CD14-positive monocyte (primary cell): ENCODE data around the gene BEST1. TPM values are rescaled to one million over a fixed set of nuclear protein-coding genes. Genes with fewer than 3 reads are reported as not detected.

Experiments used
- DNase-seq, 3 donors: peaks; one replicate each; pipeline ENCODE4 v3.0.0-alpha.2; 2011 to 2022
- H2AFZ ChIP-seq: 2 replicates; pipeline ENCODE4 v1.6.0; 2012; ENCODE audit warnings: mild to moderate bottlenecking, low read depth, low read length, inconsistent platforms; ENCODE audit not compliant: insufficient read depth, poor library complexity, severe bottlenecking
- H3K27ac ChIP-seq, 2 donors: 1 replicate in 1 of 2; 2 replicates in 1 of 2; pipeline ENCODE4 v1.5.1; 2012 to 2013; ENCODE audit warnings: low read length in 2 of 2, control low read depth in 1 of 2, inconsistent platforms in 1 of 2, low read depth in 1 of 2, mild to moderate bottlenecking in 1 of 2
- H3K27me3 ChIP-seq, 2 donors: one replicate each; pipeline versions ENCODE4 v1.6.0 to v1.6.1; 2011 to 2013; ENCODE audit warnings: low read length in 2 of 2; ENCODE audit not compliant: control insufficient read depth in 2 of 2, insufficient read depth in 2 of 2
- H3K36me3 ChIP-seq, 2 donors: replicated peaks in 1 of 2; 1 replicate in 1 of 2; 2 replicates in 1 of 2; pipeline versions ENCODE4 v1.5.1 to v1.6.1; 2012 to 2013; ENCODE audit warnings: low read length in 2 of 2, control low read depth in 1 of 2, inconsistent platforms in 1 of 2, mild to moderate bottlenecking in 1 of 2; ENCODE audit not compliant: insufficient read depth in 2 of 2, control insufficient read depth in 1 of 2
- H3K4me1 ChIP-seq, 2 donors: 1 replicate in 1 of 2; 2 replicates in 1 of 2; pipeline versions ENCODE4 v1.5.1 to v1.6.1; 2012 to 2013; ENCODE audit warnings: low read length in 2 of 2, control low read depth in 1 of 2, inconsistent platforms in 1 of 2, mild to moderate bottlenecking in 1 of 2, moderate library complexity in 1 of 2; ENCODE audit not compliant: insufficient read depth in 2 of 2, control insufficient read depth in 1 of 2
- H3K4me2 ChIP-seq: replicated peaks from 2 replicates; pipeline ENCODE3; 2012; ENCODE audit warnings: low read length, moderate library complexity, mild to moderate bottlenecking; ENCODE audit not compliant: poor library complexity, severe bottlenecking; ENCODE audit errors: extremely low read depth
- H3K4me3 ChIP-seq, 3 experiments: fragments of 200-600 bp in 1 of 3; sonication (generic) in 1 of 3; replicated peaks in 1 of 3; 1 replicate in 2 of 3; 2 replicates in 1 of 3; pipeline ENCODE4 v1.5.1; 2011 to 2013; ENCODE audit warnings: low read length in 3 of 3, mild to moderate bottlenecking in 3 of 3, control low read depth in 2 of 3, low read depth in 2 of 3, inconsistent platforms in 1 of 3, moderate library complexity in 1 of 3
- H3K79me2 ChIP-seq: 2 replicates; pipeline ENCODE4 v1.6.0; 2012; ENCODE audit warnings: mild to moderate bottlenecking, control low read depth, inconsistent platforms, low read length, moderate library complexity; ENCODE audit not compliant: insufficient read depth
- H3K9ac ChIP-seq: 2 replicates; pipeline ENCODE4 v1.6.0; 2017; ENCODE audit warnings: low read length, mild to moderate bottlenecking; ENCODE audit not compliant: insufficient read depth, poor library complexity, severe bottlenecking
- H3K9me3 ChIP-seq, 2 donors: replicated peaks in 1 of 2; 1 replicate in 1 of 2; 2 replicates in 1 of 2; pipeline versions ENCODE4 v1.5.1 to v1.6.1; 2012 to 2013; ENCODE audit warnings: low read length in 2 of 2, control low read depth in 1 of 2; ENCODE audit not compliant: control insufficient read depth in 1 of 2, insufficient read depth in 1 of 2
- H4K20me1 ChIP-seq: 2 replicates; pipeline ENCODE4 v1.6.0; 2012; ENCODE audit warnings: mild to moderate bottlenecking, low read length, control low read depth, moderate library complexity; ENCODE audit not compliant: insufficient read depth
- H3K27ac Mint-ChIP-seq, 7 donors: one replicate each; pipeline ENCODE4 v1.8.0; 2020; ENCODE audit warnings: mild to moderate bottlenecking in 7 of 7, mixed read lengths in 7 of 7, moderate library complexity in 6 of 7, inconsistent platforms in 2 of 7
- H3K27me3 Mint-ChIP-seq, 3 donors: one replicate each; pipeline ENCODE4 v1.8.0; 2021 to 2022; ENCODE audit warnings: low read depth in 3 of 3, mild to moderate bottlenecking in 3 of 3, mixed read lengths in 3 of 3, moderate library complexity in 3 of 3, inconsistent platforms in 1 of 3
- H3K36me3 Mint-ChIP-seq, 2 donors: one replicate each; pipeline ENCODE4 v1.8.0; 2020; ENCODE audit warnings: mixed read lengths in 2 of 2, inconsistent platforms in 1 of 2, mild to moderate bottlenecking in 1 of 2
- H3K4me1 Mint-ChIP-seq: one replicate; pipeline ENCODE4 v1.8.0; 2020; ENCODE audit warnings: mild to moderate bottlenecking, mixed read lengths
- H3K4me3 Mint-ChIP-seq, 2 donors: one replicate each; pipeline ENCODE4 v1.8.0; 2020; ENCODE audit warnings: mild to moderate bottlenecking in 2 of 2, mixed read lengths in 2 of 2, moderate library complexity in 1 of 2
- H3K9me3 Mint-ChIP-seq, 7 donors: one replicate each; pipeline ENCODE4 v1.8.0; 2020 to 2022; ENCODE audit warnings: mixed read lengths in 7 of 7, mild to moderate bottlenecking in 6 of 7, moderate library complexity in 6 of 7, inconsistent platforms in 2 of 7
- CTCF ChIP-seq: fragments of 200-600 bp; IDR thresholded peaks from one replicate; pipeline ENCODE4 v1.8.0; 2022; ENCODE audit warnings: antibody characterized with exemption, mild to moderate bottlenecking
- WGBS: methylation state at CpG from one replicate; pipeline ENCODE4 v1.1.5; 2013; ENCODE audit warnings: missing lambda C conversion rate; ENCODE audit not compliant: insufficient coverage; 5-methylcytosine and 5-hydroxymethylcytosine counted together
- intact Hi-C, 2 donors: fragments of 100-400 bp; cut with micrococcal nuclease; formaldehyde crosslinking; loops; one replicate each; pipeline versions ENCODE4 v1.15.0 to v1.15.1; 2023
- polyA plus RNA-seq, 3 donors: library from polyadenylated mRNA; depleted of rRNA in 1 of 3; unstranded in 2 of 3; stranded (reverse) in 1 of 3; fragments of 300-500 nt in 2 of 3; fragments of >200 nt in 1 of 3; fragmentation: Illumina TruSeq in 2 of 3; gene quantifications; 1 replicate in 2 of 3; 2 replicates in 1 of 3; pipeline ENCODE4 v1.2.3, GENCODE V29; 2012 to 2021

Gene BEST1
- polyA plus RNA-seq, 3 donors, result 5.9 to 24.9 (median 7.4) TPM

GRCh38 chr11:61913699-61914395 is 36.3 kb upstream of the BEST1 start:
- peaks cover 10 to 35% of the 10 kb centered on the region in 2 donors for H3K27me3 ChIP-seq
- H3K27me3 Mint-ChIP-seq, result peaks cover 45 to 62% (median 46%) of the 10 kb centered on the region in 3 donors
- H3K4me1 Mint-ChIP-seq, result peaks cover 45% of the 10 kb centered on the region
- peaks cover 4 to 8% of the 10 kb centered on the region in 2 donors for H3K36me3 Mint-ChIP-seq
- intact Hi-C loops, result no loop called here
- H3K4me1 ChIP-seq, result peaks cover 45 to 51% of the 10 kb centered on the region in 2 donors
- 86% methylated on average over 5 of the region's 8 CpGs for WGBS
- no peaks in the 10 kb centered on the region for H3K36me3 ChIP-seq
- H2AFZ ChIP-seq, result no peak overlapping the region
- H3K79me2 ChIP-seq, result no peaks in the 10 kb centered on the region
- H3K9me3 Mint-ChIP-seq, result peaks cover 1 to 17% (median 6%) of the 10 kb centered on the region in 7 donors
- no peak overlapping the region for H3K4me3 ChIP-seq
- no peak overlapping the region for H3K27ac ChIP-seq
- H4K20me1 ChIP-seq, result peaks cover 4% of the 10 kb centered on the region
- no peak overlapping the region for H3K4me2 ChIP-seq
- H3K4me3 Mint-ChIP-seq, result peak overlapping the region in 1 of 2 donors; percentile 73
- H3K27ac Mint-ChIP-seq, result peak overlapping the region in 1 of 7 donors; percentile 11
- TF ChIP-seq CTCF, result no peak
- DNase-seq, result no peak
- H3K9me3 ChIP-seq, result no peaks in the 10 kb centered on the region
- H3K9ac ChIP-seq, result no peak overlapping the region

GRCh38 chr11:61914471-61915171 is 35.5 kb upstream of the BEST1 start:
- no peaks in the 10 kb centered on the region for H3K36me3 ChIP-seq
- H3K4me1 Mint-ChIP-seq, result peaks cover 46% of the 10 kb centered on the region
- intact Hi-C loops, result no loop called here
- H3K4me3 Mint-ChIP-seq, result peak overlapping the region in 1 of 2 donors; percentile 73
- no peaks in the 10 kb centered on the region for H3K79me2 ChIP-seq
- H3K9ac ChIP-seq, result no peak overlapping the region
- no peak overlapping the region for H3K4me2 ChIP-seq
- H3K27ac Mint-ChIP-seq, result peak overlapping the region in 1 of 7 donors; percentile 14
- H3K27ac ChIP-seq, result no peak overlapping the region
- peaks cover 1 to 17% (median 6%) of the 10 kb centered on the region in 7 donors for H3K9me3 Mint-ChIP-seq
- H3K36me3 Mint-ChIP-seq, result peaks cover 4 to 8% of the 10 kb centered on the region in 2 donors
- H3K4me3 ChIP-seq, result no peak overlapping the region
- no peak for DNase-seq
- 98% methylated on average over 6 of the region's 7 CpGs for WGBS
- no peaks in the 10 kb centered on the region for H3K9me3 ChIP-seq
- no peak overlapping the region for H2AFZ ChIP-seq
- peaks cover 4% of the 10 kb centered on the region for H4K20me1 ChIP-seq
- H3K4me1 ChIP-seq, result peaks cover 49 to 51% of the 10 kb centered on the region in 2 donors
- TF ChIP-seq CTCF, result no peak
- peaks cover 50 to 66% (median 52%) of the 10 kb centered on the region in 3 donors for H3K27me3 Mint-ChIP-seq
- peaks cover 10 to 42% of the 10 kb centered on the region in 2 donors for H3K27me3 ChIP-seq
